ENCODE measurements around the gene EIF4G1. TPM values are rescaled to one million over a fixed set of nuclear protein-coding genes. Genes with fewer than 3 reads are reported as not detected.
A peak's percentile ranks its signal among the peaks of the same experiment; 100 is the strongest.

Gene EIF4G1
- total and polyA plus RNA-seq, 8 donors, result 118 to 207 (median 174) TPM

GRCh38 chr3:184347321-184348056, 33.1 kb downstream of the EIF4G1 start:
- no peak overlapping the region for H3K27ac ChIP-seq
- WGBS, 2 donors, result 73 to 75% methylated on average over 12 of the region's 12 CpGs
- no peak for DNase-seq
- intact Hi-C loops (cut with DNase I), result no loop called here
- no peaks in the 10 kb centered on the region for H3K9me3 ChIP-seq
- peaks cover 0 to 12% (median 3%) of the 10 kb centered on the region in 3 donors for H3K4me1 ChIP-seq
- no peak for FAIRE-seq
- no peak overlapping the region for H3K4me3 ChIP-seq
- no peak for ATAC-seq
- no peaks in the 10 kb centered on the region for H3K36me3 ChIP-seq
- no peaks in the 10 kb centered on the region for H3K27me3 ChIP-seq
- TF ChIP-seq CTCF (IDR thresholded peaks at IDR 0.05), result no peak

- ATAC-seq (no peak), FAIRE-seq (no peak), DNase-seq (no peak)
- H3K4me1 ChIP-seq, result peaks cover 0 to 16% (median 5%) of the 10 kb centered on the region in 3 donors
- WGBS, 2 donors, result 82 to 92% methylated on average over 4 of the region's 4 CpGs
- no peaks in the 10 kb centered on the region for H3K27me3 ChIP-seq
- intact Hi-C loops (cut with DNase I), result no loop called here
- no peak overlapping the region for H3K4me3 ChIP-seq
- TF ChIP-seq CTCF (IDR thresholded peaks at IDR 0.05), result no peak
- H3K27ac ChIP-seq, result no peak overlapping the region
- no peaks in the 10 kb centered on the region for H3K36me3 ChIP-seq
- H3K9me3 ChIP-seq, result no peaks in the 10 kb centered on the region
These were observed 33.6 kb downstream of the EIF4G1 start for GRCh38 chr3:184348057-184348382.

GRCh38 chr3:184349563-184350470, 35.4 kb downstream of the EIF4G1 start:
- FAIRE-seq (no peak), DNase-seq (peak in 1 of 6 donors; percentile 22), ATAC-seq (peak in 1 of 4 donors; percentile 12)
- Histone ChIP-seq H3K9me3 (no peaks in the 10 kb centered on the region), H3K27ac (peak overlapping the region; percentile 10 to 33 (median 25)), H3K4me3 (no peak overlapping the region), H3K36me3 (no peaks in the 10 kb centered on the region), H3K4me1 (peaks cover 0 to 16% (median 5%) of the 10 kb centered on the region in 3 donors), H3K27me3 (no peaks in the 10 kb centered on the region)
- no peak for TF ChIP-seq CTCF (IDR thresholded peaks at IDR 0.05)
- 60 to 66% methylated on average over 10 of the region's 10 CpGs for WGBS, 2 donors
- intact Hi-C loops (cut with DNase I), result no loop called here

- no peak for TF ChIP-seq CTCF (IDR thresholded peaks at IDR 0.05)
- intact Hi-C loops (cut with DNase I), result no loop called here
- DNase-seq (no peak), ATAC-seq (no peak), FAIRE-seq (no peak)
- Histone ChIP-seq H3K9me3 (no peaks in the 10 kb centered on the region), H3K27me3 (no peaks in the 10 kb centered on the region), H3K4me3 (no peak overlapping the region), H3K36me3 (no peaks in the 10 kb centered on the region), H3K4me1 (peaks cover 0 to 16% (median 5%) of the 10 kb centered on the region in 3 donors), H3K27ac (no peak overlapping the region)
- 91 to 92% methylated on average over 6 of the region's 6 CpGs for WGBS, 2 donors
These were observed 36.2 kb downstream of the EIF4G1 start for GRCh38 chr3:184350618-184351017.
